Ovary (tissue), 9 donors: Measurements from ENCODE around the gene CYP4F2. TPM values are rescaled to one million over a fixed set of nuclear protein-coding genes. Genes with fewer than 3 reads are reported as not detected.
"Not testable (repeated sequence)": the region's sequence is repeated elsewhere in the genome, so short reads cannot be mapped to it uniquely, and the experiment has no call there.

Experiments used
- DNase-seq, 5 donors: peaks; one replicate each; pipeline ENCODE4 v3.0.0-alpha.2; 2019 to 2020
- H3K27ac ChIP-seq, 2 donors: fragments of 200-600 bp; one replicate each; pipeline versions ENCODE4 v1.5.1 to v1.8.0; 2019 to 2022
- H3K27me3 ChIP-seq: fragments of 200-600 bp; one replicate; pipeline ENCODE4 v1.8.0; 2022
- H3K36me3 ChIP-seq: fragments of 200-600 bp; sonication (generic); one replicate; pipeline ENCODE4 v1.5.1; 2019
- H3K4me1 ChIP-seq: one replicate; pipeline ENCODE4 v1.8.1; 2013; ENCODE audit warnings: mild to moderate bottlenecking, moderate library complexity; ENCODE audit not compliant: insufficient read depth
- H3K4me3 ChIP-seq: fragments of 200-600 bp; sonication (generic); one replicate; pipeline ENCODE4 v1.5.1; 2017
- H3K9me3 ChIP-seq, 2 donors: fragments of 200-600 bp in 1 of 2; sonication (generic) in 1 of 2; one replicate each; pipeline versions ENCODE4 v1.5.1 to v1.8.1; 2013 to 2019; ENCODE audit warnings: mild to moderate bottlenecking in 1 of 2, moderate library complexity in 1 of 2
- CTCF ChIP-seq, 3 donors: fragments of 450-650 bp in 2 of 3; fragments of 200-600 bp in 1 of 3; IDR thresholded peaks; one replicate each; pipeline versions ENCODE4 v1.5.1 to v1.8.0; 2016 to 2022; ENCODE audit warnings: antibody characterized with exemption in 3 of 3, mild to moderate bottlenecking in 1 of 3
- EP300 ChIP-seq: sonication (generic); formaldehyde crosslinking; IDR thresholded peaks from one replicate; pipeline ENCODE4 v1.6.1; 2017; ENCODE audit warnings: antibody characterized with exemption
- POLR2A ChIP-seq: fragments of 450-650 bp; IDR thresholded peaks from one replicate; pipeline ENCODE4 v1.6.1; 2017; ENCODE audit warnings: antibody characterized with exemption, mild to moderate bottlenecking, moderate library complexity
- WGBS, 3 donors: extraction: QIAGEN DNeasy Blood & Tissue Kit in 1 of 3; methylation state at CpG; one replicate each; pipeline versions ENCODE4 v1.1.5 to v1.1.7; 2013 to 2017; 5-methylcytosine and 5-hydroxymethylcytosine counted together
- intact Hi-C, 4 donors: fragments of 100-400 bp; cut with DNase I; formaldehyde crosslinking; loops; one replicate each; pipeline versions ENCODE4 v1.11.0 to v1.15.1; 2022 to 2023
- polyA plus RNA-seq, 2 donors: library from polyadenylated mRNA; stranded (reverse); fragments of 200-250 nt in 1 of 2; fragments of 350-450 nt in 1 of 2; fragmentation: Illumina TruSeq in 1 of 2; extraction: RNeasy Lipid Tissue Mini Kit (QIAGEN cat#74804) in 1 of 2; gene quantifications; one replicate each; pipeline ENCODE4 v1.2.3, GENCODE V29; 2013 to 2014
- total RNA-seq, 7 donors: library from RNA; depleted of rRNA in 2 of 7; stranded (reverse); fragments of >200 nt in 2 of 7; fragmentation: NEBNext Ultra II Directional in 3 of 7; extraction: Animal tissue kit (Norgen Biotek cat#: 25700) in 3 of 7; gene quantifications; one replicate each; pipeline versions ENCODE4 v1.1.0 to v1.2.4, GENCODE V29; 2016 to 2023
- donor health status: DM: no; HTN: no; CAD: no; lungs with moderate emphysema.
- donor health status: DM: no; HTN: no; CAD: no.
- donor health status: Bipolar disorder and iron deficiency.
- donor health status: DM: yes; HTN: yes; CAD: no.
- donor health status: DM: no; HTN: no; CAD: no.
- donor health status: DM: yes; HTN: yes; CAD: no.

CYP4F2 gene
- total and polyA plus RNA-seq, 9 donors, result 0.75 to 1.1 TPM; not detected in 7

- H3K27ac ChIP-seq, result no peak overlapping the region
- no peaks in the 10 kb centered on the region for H3K4me1 ChIP-seq
- intact Hi-C loops, result no loop called here
- H3K4me3 ChIP-seq, result no peak overlapping the region
- H3K27me3 ChIP-seq, result no peaks in the 10 kb centered on the region
- WGBS, 3 donors, result 67 to 74% (median 68%) methylated on average over 6 of the region's 6 CpGs
- no peaks in the 10 kb centered on the region for H3K9me3 ChIP-seq
- no peak for DNase-seq
- H3K36me3 ChIP-seq, result no peaks in the 10 kb centered on the region
- no peak for TF ChIP-seq CTCF (IDR thresholded peaks at IDR 0.05)
- no peak for TF ChIP-seq EP300
- no peak for TF ChIP-seq POLR2A
These were observed 5.9 kb downstream of the CYP4F2 start for GRCh38 chr19:15892012-15892411.

- no peak for TF ChIP-seq EP300
- TF ChIP-seq CTCF (IDR thresholded peaks at IDR 0.05), result no peak
- no peak for TF ChIP-seq POLR2A
- intact Hi-C loops, result no loop called here
- Histone ChIP-seq H3K4me1 (no peaks in the 10 kb centered on the region), H3K27me3 (no peaks in the 10 kb centered on the region), H3K36me3 (no peaks in the 10 kb centered on the region), H3K27ac (no peak overlapping the region), H3K4me3 (no peak overlapping the region), H3K9me3 (no peaks in the 10 kb centered on the region)
- WGBS, 3 donors, result 56 to 72% (median 70%) methylated on average over 6 of the region's 6 CpGs
- DNase-seq, result no peak
These were observed 6.4 kb downstream of the CYP4F2 start for GRCh38 chr19:15891434-15891833.

- H3K4me3 ChIP-seq, H3K4me1 ChIP-seq, DNase-seq, intact Hi-C loops, H3K9me3 ChIP-seq, H3K36me3 ChIP-seq, H3K27me3 ChIP-seq, H3K27ac ChIP-seq: not testable (repeated sequence)
- WGBS, 3 donors, result 80 to 92% (median 88%) methylated on average over 9 of the region's 9 CpGs
These were observed 8.5 kb downstream of the CYP4F2 start for GRCh38 chr19:15889339-15889738.

GRCh38 chr19:15885919-15886318, 12.0 kb downstream of the CYP4F2 start:
- Histone ChIP-seq H3K4me3 (no peak overlapping the region), H3K9me3 (no peaks in the 10 kb centered on the region), H3K27me3 (no peaks in the 10 kb centered on the region), H3K4me1 (no peaks in the 10 kb centered on the region), H3K36me3 (no peaks in the 10 kb centered on the region), H3K27ac (no peak overlapping the region)
- TF ChIP-seq POLR2A (no peak), EP300 (no peak), CTCF (IDR thresholded peaks at IDR 0.05) (no peak)
- intact Hi-C loops, result no loop called here
- WGBS, 3 donors, result 67 to 77% (median 70%) methylated on average over 7 of the region's 7 CpGs
- no peak for DNase-seq

- Histone ChIP-seq H3K9me3 (no peaks in the 10 kb centered on the region), H3K27me3 (no peaks in the 10 kb centered on the region), H3K27ac (no peak overlapping the region), H3K36me3 (no peaks in the 10 kb centered on the region), H3K4me1 (no peaks in the 10 kb centered on the region), H3K4me3 (no peak overlapping the region)
- intact Hi-C loops, result no loop called here
- no peak for TF ChIP-seq EP300
- TF ChIP-seq CTCF (IDR thresholded peaks at IDR 0.05), result no peak
- no peak for TF ChIP-seq POLR2A
- 53 to 75% (median 56%) methylated on average over 3 of the region's 3 CpGs for WGBS, 3 donors
- no peak for DNase-seq
These were observed 12.7 kb downstream of the CYP4F2 start for GRCh38 chr19:15885167-15885566.

- 66 to 81% (median 80%) methylated on average over 3 of the region's 3 CpGs for WGBS, 3 donors
- H3K27ac ChIP-seq, DNase-seq, intact Hi-C loops, H3K4me1 ChIP-seq, H3K9me3 ChIP-seq, H3K4me3 ChIP-seq, H3K27me3 ChIP-seq, H3K36me3 ChIP-seq: not testable (repeated sequence)
These were observed 14.5 kb downstream of the CYP4F2 start for GRCh38 chr19:15883329-15883728.
